ENCODE data around the gene RFX6.

- TF ChIP-seq CTCF (IDR thresholded peaks at IDR 0.05) (no peak), EZH2 (IDR thresholded peaks at IDR 0.05; ENCODE audit: borderline replicate concordance, insufficient read depth, low read depth, low read length, poor library complexity, severe bottlenecking) (no peak)
These were observed 71.7 kb downstream of the RFX6 start for GRCh38 chr6:116948533-116949304.

Measured in B cell (primary cell).